Measurements from ENCODE around the gene MEX3A. TPM values are rescaled to one million over a fixed set of nuclear protein-coding genes. Genes with fewer than 3 reads are reported as not detected.
A peak's percentile ranks its signal among the peaks of the same experiment; 100 is the strongest.

Gene MEX3A
- polyA plus RNA-seq, 2 of the 4 experiments (the other 2 are of a cell fraction): 1.8 to 4.9 TPM

GRCh38 chr1:156123356-156124196, 41.3 kb upstream of the MEX3A start (continued):
- TF ChIP-seq USF2 (IDR thresholded peaks at IDR 0.05) (no peak), CTCF (IDR thresholded peaks at IDR 0.05) (peak; percentile 49), PBX3 (IDR thresholded peaks at IDR 0.05) (0 out of 2 replicates have a peak, but pooled peaks have one; percentile 61), HES2 (IDR thresholded peaks at IDR 0.05) (no peak), HMGXB4 (CRISPR knock-in tag; IDR thresholded peaks at IDR 0.05; ENCODE audit: borderline replicate concordance) (peak; percentile 14; the same call in 1 of the 2 replicates), CEBPB (IDR thresholded peaks at IDR 0.05) (peak in 1 of 2 experiments; percentile 37; a peak in 1 of 4 replicates), ESRRA (IDR thresholded peaks at IDR 0.05; ENCODE audit: borderline replicate concordance, low read length) (no peak; the same call in 1 of the 2 replicates), CBX2 (IDR thresholded peaks at IDR 0.05; ENCODE audit: borderline replicate concordance, low read depth) (no peak), MYC (IDR thresholded peaks at IDR 0.05; ENCODE audit: borderline replicate concordance, low read length) (peak; percentile 54; the same call in 1 of the 2 replicates), KDM1A (IDR thresholded peaks at IDR 0.05; ENCODE audit: low read depth) (no peak), EHF (CRISPR knock-in tag; IDR thresholded peaks at IDR 0.05) (no peak), HOXB13 (CRISPR knock-in tag; IDR thresholded peaks at IDR 0.05; ENCODE audit: low read depth) (peak; percentile 66; the same call in 1 of the 2 replicates), HDAC2 (IDR thresholded peaks at IDR 0.05) (no peak), FOSB (CRISPR knock-in tag; IDR thresholded peaks at IDR 0.05) (peak; percentile 81), MAZ (IDR thresholded peaks at IDR 0.05; ENCODE audit: borderline replicate concordance, low read depth, low read length) (no peak), NPAS2 (CRISPR knock-in tag; IDR thresholded peaks at IDR 0.05; ENCODE audit: borderline replicate concordance) (no peak), ZFP36 (IDR thresholded peaks at IDR 0.05; ENCODE audit: borderline replicate concordance, partially characterized antibody) (no peak), HOXA7 (CRISPR knock-in tag; IDR thresholded peaks at IDR 0.05) (0 out of 2 replicates have a peak, but pooled peaks have one; percentile 10), CHD2 (IDR thresholded peaks at IDR 0.05; ENCODE audit: low read length, partially characterized antibody) (no peak), RFX5 (IDR thresholded peaks at IDR 0.05) (no peak), ELK1 (IDR thresholded peaks at IDR 0.05; ENCODE audit: low read depth, low read length) (no peak), GATA3 (IDR thresholded peaks at IDR 0.05; ENCODE audit: borderline replicate concordance) (peak; percentile 44; the same call in 1 of the 2 replicates)

Measured in A549 (cell line).